Gastroesophageal sphincter (tissue), 4 donors: ENCODE measurements around the gene AAK1. TPM values are rescaled to one million over a fixed set of nuclear protein-coding genes. Genes with fewer than 3 reads are reported as not detected.
"Not testable (repeated sequence)": the region's sequence is repeated elsewhere in the genome, so short reads cannot be mapped to it uniquely, and the experiment has no call there.

Experiments used
- ATAC-seq: fragments of 150-250 bp; one replicate; pipeline ENCODE4 v1.9.1; 2016; ENCODE audit warnings: mild to moderate bottlenecking, moderate library complexity
- H3K27ac ChIP-seq, 4 donors: fragments of 200-600 bp; sonication (generic) in 3 of 4; 1 replicate in 3 of 4; 2 replicates in 1 of 4; pipeline ENCODE4 v1.5.1; 2016 to 2019
- H3K27me3 ChIP-seq: fragments of 200-600 bp; sonication (generic); one replicate; pipeline ENCODE4 v1.5.1; 2019
- H3K36me3 ChIP-seq, 2 donors: fragments of 200-600 bp; sonication (generic); one replicate each; pipeline ENCODE4 v1.5.1; 2019; ENCODE audit warnings: control low read depth in 1 of 2
- H3K4me1 ChIP-seq, 3 donors: fragments of 200-600 bp; sonication (generic); 1 replicate in 2 of 3; 2 replicates in 1 of 3; pipeline ENCODE4 v1.5.1; 2016 to 2019; ENCODE audit warnings: control low read depth in 2 of 3
- H3K4me3 ChIP-seq, 2 donors: fragments of 200-600 bp; sonication (generic); one replicate each; pipeline ENCODE4 v1.5.1; 2019; ENCODE audit warnings: mild to moderate bottlenecking in 1 of 2, moderate library complexity in 1 of 2
- H3K9me3 ChIP-seq, 3 donors: fragments of 200-600 bp; sonication (generic); one replicate each; pipeline ENCODE4 v1.5.1; 2017 to 2019; ENCODE audit warnings: control low read depth in 2 of 3
- CTCF ChIP-seq, 4 experiments: fragments of 200-600 bp in 2 of 4; fragments of 450-650 bp in 2 of 4; sonication (generic) in 1 of 4; IDR thresholded peaks; one replicate each; pipeline ENCODE4 v1.5.1; 2017 to 2019; ENCODE audit warnings: antibody characterized with exemption in 4 of 4, mild to moderate bottlenecking in 2 of 4, moderate library complexity in 2 of 4
- EP300 ChIP-seq: sonication (generic); formaldehyde crosslinking; IDR thresholded peaks from one replicate; pipeline ENCODE4 v1.6.1; 2017; ENCODE audit warnings: antibody characterized with exemption, mild to moderate bottlenecking
- POLR2A ChIP-seq, 2 donors: fragments of 450-650 bp; IDR thresholded peaks; one replicate each; pipeline ENCODE4 v1.6.1; 2017; ENCODE audit warnings: antibody characterized with exemption in 2 of 2, mild to moderate bottlenecking in 2 of 2, moderate library complexity in 1 of 2
- POLR2AphosphoS5 ChIP-seq: sonication (generic); formaldehyde crosslinking; IDR thresholded peaks from one replicate; pipeline ENCODE4 v1.6.1; 2017; ENCODE audit warnings: antibody characterized with exemption
- WGBS, 2 donors: methylation state at CpG; one replicate each; pipeline ENCODE4 v1.1.5; 2018; ENCODE audit warnings: low coverage in 1 of 2; 5-methylcytosine and 5-hydroxymethylcytosine counted together
- total RNA-seq, 4 donors: library from RNA; depleted of rRNA; stranded (reverse); fragments of >200 nt; gene quantifications; one replicate each; pipeline ENCODE4 v1.1.0, GENCODE V29; 2016

AAK1 gene
- total RNA-seq, 4 donors from 2014 or later = 32.3 to 55.9 (median 49.6) TPM

- H3K36me3 ChIP-seq = peaks cover 0 to 4% of the 10 kb centered on the region in 2 donors
- 89% methylated on average over 3 of the region's 3 CpGs for WGBS, 2 donors
- no peak overlapping the region for H3K4me3 ChIP-seq
- no peak for ATAC-seq
- TF ChIP-seq POLR2A (IDR thresholded peaks at IDR 0.05) = no peak
- TF ChIP-seq CTCF (IDR thresholded peaks at IDR 0.05) = no peak
- TF ChIP-seq EP300 = no peak
- no peak for TF ChIP-seq POLR2AphosphoS5
- no peaks in the 10 kb centered on the region for H3K9me3 ChIP-seq
- H3K27ac ChIP-seq = no peak overlapping the region
- no peaks in the 10 kb centered on the region for H3K27me3 ChIP-seq
- H3K4me1 ChIP-seq = peaks cover 0 to 20% (median 0%) of the 10 kb centered on the region in 3 donors
These were observed 31.3 kb downstream of the AAK1 start for GRCh38 chr2:69612200-69612599.

DNA sequence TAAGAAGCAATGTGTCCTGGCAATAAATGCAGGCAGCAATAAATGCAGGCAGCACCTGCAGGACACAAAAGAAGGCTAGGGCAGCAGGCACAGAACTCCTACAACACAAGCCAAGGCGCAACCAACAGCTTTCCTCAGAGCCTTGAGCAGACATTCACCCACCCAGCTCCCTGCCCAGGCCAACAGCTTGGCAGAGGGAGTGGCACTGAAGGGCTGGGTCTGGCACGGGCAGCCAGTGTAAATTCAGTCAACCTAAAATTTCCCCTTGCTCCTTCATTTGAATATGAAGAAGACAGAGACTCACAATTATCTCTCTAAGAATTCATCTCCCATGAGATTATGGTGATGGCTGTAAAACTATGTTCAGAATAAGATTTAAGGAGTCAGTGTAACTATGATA is 35.4 kb downstream of the AAK1 start:
- WGBS, 2 donors = 70 to 81% methylated on average over 2 of the region's 2 CpGs
- Histone ChIP-seq H3K36me3 (no peaks in the 10 kb centered on the region), H3K4me3 (no peak overlapping the region), H3K9me3 (no peaks in the 10 kb centered on the region), H3K27ac (no peak overlapping the region), H3K4me1 (peaks cover 0 to 32% (median 0%) of the 10 kb centered on the region in 3 donors), H3K27me3 (no peaks in the 10 kb centered on the region)
- ATAC-seq = no peak
- TF ChIP-seq POLR2AphosphoS5 (no peak), POLR2A (IDR thresholded peaks at IDR 0.05) (no peak), CTCF (IDR thresholded peaks at IDR 0.05) (no peak), EP300 (no peak)

DNA sequence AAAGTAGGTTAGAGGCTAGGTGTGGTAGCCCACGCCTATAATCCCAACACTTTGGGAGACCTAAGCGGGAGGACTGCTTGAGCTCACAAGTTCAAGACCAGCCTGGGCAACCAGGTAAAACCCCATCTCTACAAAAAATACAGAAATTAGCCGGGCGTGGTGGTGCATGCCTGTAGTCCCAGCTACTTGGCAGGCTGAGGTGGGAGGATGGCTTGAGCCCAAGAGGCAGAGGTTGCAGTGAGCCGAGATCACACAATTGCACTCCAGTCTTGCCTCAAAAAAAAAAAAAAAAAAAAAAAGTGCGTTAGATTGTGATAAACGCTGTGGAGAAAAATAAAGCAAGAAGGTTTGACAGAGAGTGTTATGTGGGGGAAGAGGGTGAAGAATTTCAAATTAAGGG is 36.8 kb downstream of the AAK1 start:
- WGBS, 2 donors = 66 to 85% methylated on average over 5 of the region's 7 CpGs
- not testable (repeated sequence) for H3K36me3 ChIP-seq, H3K9me3 ChIP-seq, H3K27me3 ChIP-seq, H3K4me3 ChIP-seq, ATAC-seq, H3K27ac ChIP-seq
- peaks cover 0 to 39% (median 0%) of the 10 kb centered on the region in 3 donors for H3K4me1 ChIP-seq

GRCh38 chr2:69605284-69605683 is 38.3 kb downstream of the AAK1 start:
- Histone ChIP-seq H3K4me3 (no peak overlapping the region), H3K9me3 (no peaks in the 10 kb centered on the region), H3K4me1 (peaks cover 0 to 39% (median 0%) of the 10 kb centered on the region in 3 donors), H3K27me3 (no peaks in the 10 kb centered on the region), H3K27ac (no peak overlapping the region), H3K36me3 (no peaks in the 10 kb centered on the region)
- 90 to 100% methylated on average over 3 to 4 of the region's 4 CpGs for WGBS, 2 donors
- ATAC-seq = no peak
- TF ChIP-seq POLR2A (IDR thresholded peaks at IDR 0.05) (no peak), CTCF (IDR thresholded peaks at IDR 0.05) (no peak), EP300 (no peak), POLR2AphosphoS5 (no peak)

- Histone ChIP-seq H3K27ac (no peak overlapping the region), H3K27me3 (no peaks in the 10 kb centered on the region), H3K4me1 (peaks cover 0 to 39% (median 0%) of the 10 kb centered on the region in 3 donors), H3K4me3 (no peak overlapping the region), H3K9me3 (no peaks in the 10 kb centered on the region), H3K36me3 (no peaks in the 10 kb centered on the region)
- no peak for ATAC-seq
- WGBS, 2 donors = 88 to 100% methylated on average over 1 of the region's 1 CpG
- no peak for TF ChIP-seq POLR2A (IDR thresholded peaks at IDR 0.05)
- TF ChIP-seq CTCF (IDR thresholded peaks at IDR 0.05) = no peak
- TF ChIP-seq POLR2AphosphoS5 = no peak
These were observed 38.7 kb downstream of the AAK1 start for GRCh38 chr2:69604836-69605235.
